MM.1S (cell line): ENCODE data around the gene RASSF7.

Experiments
- EZH2 ChIP-seq: fragments of 300-600 bp; sonication (generic); optimal IDR thresholded peaks from 2 replicates; pipeline ENCODE3; 2017; ENCODE audit warnings: low read depth, mild to moderate bottlenecking, antibody characterized with exemption, low read length, mixed read lengths
- EZH2phosphoT487 ChIP-seq: fragments of 300-600 bp; sonication (generic); IDR thresholded peaks from 2 replicates; pipeline ENCODE4 v1.6.1; 2018; ENCODE audit warnings: antibody characterized with exemption, low read length
- TF ChIP-seq, protein P1 (sequence below): fragments of 300-600 bp; sonication (generic); IDR thresholded peaks from 2 replicates; pipeline ENCODE4 v1.5.1; 2016; ENCODE audit warnings: antibody characterized with exemption, low read length, mixed read lengths

DNA sequence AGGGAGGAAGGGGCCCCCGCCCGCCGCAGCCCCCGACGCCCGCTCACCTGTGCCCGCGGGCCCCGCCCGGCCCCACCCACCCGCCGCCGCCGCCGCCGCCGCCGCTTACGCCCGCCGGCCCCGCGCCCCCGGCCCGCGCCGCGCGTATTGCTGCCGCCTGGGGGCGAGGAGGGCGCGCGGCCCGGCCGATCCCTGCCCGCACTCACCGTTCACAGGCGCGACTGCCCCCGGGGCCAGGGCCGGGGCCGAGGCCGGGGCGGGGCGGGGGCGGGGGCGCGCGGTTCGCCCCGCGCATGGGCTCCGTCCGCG, 25.6 kb upstream of the RASSF7 start:
- TF ChIP-seq, protein P1, sequence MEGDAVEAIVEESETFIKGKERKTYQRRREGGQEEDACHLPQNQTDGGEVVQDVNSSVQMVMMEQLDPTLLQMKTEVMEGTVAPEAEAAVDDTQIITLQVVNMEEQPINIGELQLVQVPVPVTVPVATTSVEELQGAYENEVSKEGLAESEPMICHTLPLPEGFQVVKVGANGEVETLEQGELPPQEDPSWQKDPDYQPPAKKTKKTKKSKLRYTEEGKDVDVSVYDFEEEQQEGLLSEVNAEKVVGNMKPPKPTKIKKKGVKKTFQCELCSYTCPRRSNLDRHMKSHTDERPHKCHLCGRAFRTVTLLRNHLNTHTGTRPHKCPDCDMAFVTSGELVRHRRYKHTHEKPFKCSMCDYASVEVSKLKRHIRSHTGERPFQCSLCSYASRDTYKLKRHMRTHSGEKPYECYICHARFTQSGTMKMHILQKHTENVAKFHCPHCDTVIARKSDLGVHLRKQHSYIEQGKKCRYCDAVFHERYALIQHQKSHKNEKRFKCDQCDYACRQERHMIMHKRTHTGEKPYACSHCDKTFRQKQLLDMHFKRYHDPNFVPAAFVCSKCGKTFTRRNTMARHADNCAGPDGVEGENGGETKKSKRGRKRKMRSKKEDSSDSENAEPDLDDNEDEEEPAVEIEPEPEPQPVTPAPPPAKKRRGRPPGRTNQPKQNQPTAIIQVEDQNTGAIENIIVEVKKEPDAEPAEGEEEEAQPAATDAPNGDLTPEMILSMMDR, result no peak
- no peak for TF ChIP-seq EZH2phosphoT487
- TF ChIP-seq EZH2, result no peak
